Endothelial cell of umbilical vein (primary cell): ENCODE results near the gene BEX3. TPM values are rescaled to one million over a fixed set of nuclear protein-coding genes. Genes with fewer than 3 reads are reported as not detected.

Source experiments
- Bru-seq: library from RNA; stranded (reverse); fragments of 400-500 nt; gene quantifications from one replicate; lab custom pipeline; 2021; lab: Mats Ljungman, UMichigan
- BruChase-seq, 2 experiments: library from RNA; stranded (reverse); fragments of 400-500 nt; gene quantifications; one replicate each; lab custom pipeline; 2021; lab: Mats Ljungman, UMichigan
- BruUV-seq: library from RNA; stranded (reverse); fragments of 400-500 nt; replicated peaks from 2 replicates; lab custom pipeline; 2021; lab: Mats Ljungman, UMichigan
- CTCF ChIA-PET: fragments of 300-600, 350-600 bp; sonication (Branson Sonifier 250); formaldehyde crosslinking; loops from one replicate; lab custom pipeline; 2021; ENCODE audit warnings: antibody characterized with exemption, inconsistent platforms; lab: Charles Lee
- POLR2A ChIA-PET: fragments of 300-600, 350-600 bp; sonication (Branson Sonifier 250); formaldehyde crosslinking; loops from one replicate; lab custom pipeline; 2021; ENCODE audit warnings: antibody characterized with exemption, inconsistent platforms; lab: Charles Lee
- DNase-seq: peaks from one replicate; pipeline ENCODE4 v3.0.0-alpha.2; 2011; ENCODE audit warnings: low read depth, low spot score
- FAIRE-seq: peaks from 2 replicates; lab custom pipeline; 2011; peaks lifted over from hg19 to GRCh38; lab: Jason Lieb, UNC
- H2AFZ ChIP-seq: 2 replicates; pipeline ENCODE4 v1.6.0; 2012; ENCODE audit warnings: low read depth, low read length, control low read depth, inconsistent platforms
- H3K27ac ChIP-seq: 2 replicates; pipeline ENCODE4 v1.5.1; 2011; ENCODE audit warnings: low read depth, mild to moderate bottlenecking, control low read depth, low read length, moderate library complexity; ENCODE audit not compliant: insufficient read depth
- H3K27me3 ChIP-seq, 2 experiments: 2 replicates each; pipeline versions ENCODE4 v1.6.0 to v1.6.1; 2011; ENCODE audit warnings: low read length in 2 of 2, mixed read lengths in 1 of 2; ENCODE audit not compliant: control insufficient read depth in 2 of 2, insufficient read depth in 2 of 2
- H3K36me3 ChIP-seq, 2 experiments: 2 replicates in 1 of 2; 3 replicates in 1 of 2; pipeline ENCODE4 v1.5.1; 2011; ENCODE audit warnings: low read length in 2 of 2, mild to moderate bottlenecking in 1 of 2, moderate library complexity in 1 of 2; ENCODE audit not compliant: control insufficient read depth in 2 of 2, insufficient read depth in 2 of 2; ENCODE audit errors: extremely low read depth in 1 of 2
- H3K4me1 ChIP-seq: 3 replicates; pipeline ENCODE4 v1.5.1; 2011; ENCODE audit warnings: mild to moderate bottlenecking, low read length; ENCODE audit not compliant: control insufficient read depth, insufficient read depth; ENCODE audit errors: extremely low read depth
- H3K4me2 ChIP-seq: 2 replicates; pipeline ENCODE4 v1.6.1; 2011; ENCODE audit warnings: low read length, control low read depth, mixed read lengths; ENCODE audit not compliant: insufficient read depth
- H3K4me3 ChIP-seq, 3 experiments: fragments of 200-600 bp in 1 of 3; sonication (generic), shearing (Covaris generic) in 1 of 3; replicated peaks in 1 of 3; 2 replicates each; pipeline ENCODE4 v1.5.1; 2011 to 2016; ENCODE audit warnings: control low read depth in 3 of 3, low read length in 3 of 3, mild to moderate bottlenecking in 2 of 3, inconsistent platforms in 1 of 3, low read depth in 1 of 3, moderate library complexity in 1 of 3; ENCODE audit not compliant: insufficient read depth in 1 of 3
- H3K79me2 ChIP-seq: 2 replicates; pipeline ENCODE4 v1.6.0; 2012; ENCODE audit warnings: low read length, inconsistent platforms; ENCODE audit not compliant: control insufficient read depth, insufficient read depth
- H3K9ac ChIP-seq: replicated peaks from 2 replicates; pipeline ENCODE3; 2011; ENCODE audit warnings: low read length, control low read depth; ENCODE audit not compliant: insufficient read depth; ENCODE audit errors: extremely low read depth
- H3K9me1 ChIP-seq: replicated peaks from 3 replicates; pipeline ENCODE4 v1.6.0; 2011; ENCODE audit warnings: mild to moderate bottlenecking, low read length; ENCODE audit not compliant: control insufficient read depth, insufficient read depth; ENCODE audit errors: extremely low read depth
- H3K9me3 ChIP-seq: replicated peaks from 2 replicates; pipeline ENCODE4 v1.5.1; 2012; ENCODE audit warnings: low read length, inconsistent platforms; ENCODE audit not compliant: control insufficient read depth, insufficient read depth
- H4K20me1 ChIP-seq: replicated peaks from 2 replicates; pipeline ENCODE3; 2011; ENCODE audit warnings: mild to moderate bottlenecking, low read length; ENCODE audit not compliant: control insufficient read depth, insufficient read depth; ENCODE audit errors: extremely low read depth
- EZH2 ChIP-seq: IDR thresholded peaks from 2 replicates; pipeline ENCODE4 v1.6.1; 2012; ENCODE audit warnings: borderline replicate concordance, low read depth, mild to moderate bottlenecking, moderate library complexity, low read length, inconsistent platforms; ENCODE audit not compliant: severe bottlenecking
- FOS ChIP-seq: IDR thresholded peaks from 2 replicates; pipeline ENCODE4 v1.6.1; 2011; ENCODE audit warnings: mild to moderate bottlenecking, low read length, moderate library complexity, borderline replicate concordance; ENCODE audit not compliant: insufficient read depth
- POLR2A ChIP-seq: IDR thresholded peaks from 2 replicates; pipeline ENCODE4 v1.6.1; 2012; ENCODE audit warnings: low read depth, mild to moderate bottlenecking, control low read depth, low read length
- POLR2AphosphoS5 ChIP-seq: IDR thresholded peaks from 2 replicates; pipeline ENCODE4 v1.6.1; 2012; ENCODE audit warnings: low read depth, mild to moderate bottlenecking, control low read depth, low read length, moderate library complexity; ENCODE audit not compliant: insufficient read depth
- dilution Hi-C: fragments of 300-500 bp; cut with MboI; formaldehyde crosslinking; loops from one replicate; pipeline ENCODE4 v1.15.0; 2019; ENCODE audit warnings: low sequenced_read_pairs; ENCODE audit not compliant: extremely low pct_ligation_motif_present
- intact Hi-C: fragments of 100-400 bp; cut with micrococcal nuclease; formaldehyde crosslinking; loops from one replicate; pipeline ENCODE4 v1.10.0; 2022
- long read RNA-seq: library from polyadenylated mRNA; stranded (forward); transcript quantifications from one replicate; pipeline ENCODE4 v2.0.0, GENCODE V29; 2021
- polyA minus RNA-seq, 3 experiments: library from RNA; depleted of rRNA, polyadenylated mRNA; stranded (reverse); fragments of >200 nt; gene quantifications; 1 replicate in 1 of 3; 2 replicates in 2 of 3; pipeline ENCODE4 v1.2.3, GENCODE V29; 2011
- polyA plus RNA-seq, 4 experiments: library from polyadenylated mRNA; depleted of rRNA in 3 of 4; stranded (reverse) in 3 of 4; unstranded in 1 of 4; fragments of >200 nt; gene quantifications; 2 replicates each; pipeline versions ENCODE4 v1.2.1 to v1.2.3, GENCODE V29; 2011 to 2012; ENCODE audit warnings: missing spikeins in 1 of 4
- total RNA-seq: library from RNA; stranded (reverse); gene quantifications from 2 replicates; pipeline ENCODE4 v1.2.3, GENCODE V29; 2021
- TF ChIP-seq, protein P1 (sequence below): IDR thresholded peaks from 2 replicates; pipeline ENCODE4 v1.6.1; 2011; ENCODE audit not compliant: insufficient read depth, insufficient read length
- TF ChIP-seq, protein P2 (sequence below), 2 donors: IDR thresholded peaks; 1 replicate in 1 of 2; 2 replicates in 1 of 2; pipeline ENCODE4 v1.5.1; 2011; ENCODE audit warnings: low read length in 2 of 2, mild to moderate bottlenecking in 2 of 2, moderate library complexity in 2 of 2, control low read depth in 1 of 2, inconsistent platforms in 1 of 2, low read depth in 1 of 2; ENCODE audit not compliant: insufficient read depth in 1 of 2; ENCODE audit errors: extremely low read depth in 1 of 2

BEX3 gene
- 227 and 233 TPM in 2 replicates for total RNA-seq
- polyA plus RNA-seq, result 235 and 332 TPM in 2 replicates
- 334 and 366 TPM in 2 replicates for polyA plus RNA-seq (2011; cell fraction: cytosol; rRNA removed)
- 160 and 210 TPM in 2 replicates for polyA plus RNA-seq (2011; cell fraction: nucleus; rRNA removed)
- 392 and 441 TPM in 2 replicates for polyA plus RNA-seq (2012)
- 115 and 146 TPM in 2 replicates for polyA minus RNA-seq
- polyA minus RNA-seq (2011; cell fraction: cytosol; rRNA and poly(A)+ RNA removed), result 10.8 TPM
- polyA minus RNA-seq (2011; cell fraction: nucleus; rRNA and poly(A)+ RNA removed), result 24.7 and 35.3 TPM in 2 replicates
- percentile 91 among the genes with signal in this experiment for Bru-seq, nascent RNA
- BruChase-seq, experiment 1, labeled RNA remaining after a 6-hour chase, result percentile 99 among the genes with signal in this experiment
- BruChase-seq, experiment 2, labeled RNA remaining after a 2-hour chase, result percentile 96 among the genes with signal in this experiment
- long read RNA-seq, transcript BEX3-201 (3 exons, 921 nt), result major isoform, 646 of 917 reads
- long read RNA-seq, transcript BEX3-204 (3 exons, 913 nt), result minor isoform, 186 of 917 reads
- long read RNA-seq, transcript BEX3-203 (2 exons, 805 nt), result minor isoform, 8 of 917 reads
- long read RNA-seq, transcript BEX3-202 (2 exons, 753 nt), result minor isoform, 10 of 917 reads
- long read RNA-seq, partial matches to known transcripts, result 49 of 917 reads
- long read RNA-seq, other reads (novel, unspliced or antisense), result 18 of 917 reads

- FAIRE-seq (no peak), DNase-seq (peak; percentile 55)
- ChIA-PET CTCF (interaction anchor here (0.9 to 2.5 kb wide), 5 partner anchors 20 to 89 kb away, joined by 3 to 26 read pairs (median 3); partner anchors contain the start of gene TCEAL9), POLR2A (interaction anchor here (1.0 kb wide), 1 partner anchor 20 kb away, joined by 7 read pairs; the partner anchor contains the start of gene TCEAL9)
- no peaks in the 10 kb centered on the region for H3K9me1 ChIP-seq
- peak within 1 kb of the TSS; percentile 94 for H3K9ac ChIP-seq
- BruUV-seq, result TSS peak; percentile 22
- H3K36me3 ChIP-seq, result no peaks in the 10 kb centered on the region
- H3K79me2 ChIP-seq, result peaks cover 8% of the 10 kb centered on the region
- H3K27ac ChIP-seq, result peak within 1 kb of the TSS; percentile 89
- H3K4me3 ChIP-seq, result peak within 1 kb of the TSS; percentile 74 to 91 (median 91)
- dilution Hi-C loops (no loop called here), intact Hi-C loops (loop anchor here (1.0 to 2.0 kb wide), 2 partner anchors 33 to 76 kb away; no protein-coding TSS in a partner anchor)
- TF ChIP-seq EZH2 (no peak), POLR2AphosphoS5 (peak; percentile 64), POLR2A (peak; percentile 65), FOS (no peak)
- TF ChIP-seq, protein P1, sequence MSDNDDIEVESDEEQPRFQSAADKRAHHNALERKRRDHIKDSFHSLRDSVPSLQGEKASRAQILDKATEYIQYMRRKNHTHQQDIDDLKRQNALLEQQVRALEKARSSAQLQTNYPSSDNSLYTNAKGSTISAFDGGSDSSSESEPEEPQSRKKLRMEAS, result peak; percentile 73
- TF ChIP-seq, protein P2, sequence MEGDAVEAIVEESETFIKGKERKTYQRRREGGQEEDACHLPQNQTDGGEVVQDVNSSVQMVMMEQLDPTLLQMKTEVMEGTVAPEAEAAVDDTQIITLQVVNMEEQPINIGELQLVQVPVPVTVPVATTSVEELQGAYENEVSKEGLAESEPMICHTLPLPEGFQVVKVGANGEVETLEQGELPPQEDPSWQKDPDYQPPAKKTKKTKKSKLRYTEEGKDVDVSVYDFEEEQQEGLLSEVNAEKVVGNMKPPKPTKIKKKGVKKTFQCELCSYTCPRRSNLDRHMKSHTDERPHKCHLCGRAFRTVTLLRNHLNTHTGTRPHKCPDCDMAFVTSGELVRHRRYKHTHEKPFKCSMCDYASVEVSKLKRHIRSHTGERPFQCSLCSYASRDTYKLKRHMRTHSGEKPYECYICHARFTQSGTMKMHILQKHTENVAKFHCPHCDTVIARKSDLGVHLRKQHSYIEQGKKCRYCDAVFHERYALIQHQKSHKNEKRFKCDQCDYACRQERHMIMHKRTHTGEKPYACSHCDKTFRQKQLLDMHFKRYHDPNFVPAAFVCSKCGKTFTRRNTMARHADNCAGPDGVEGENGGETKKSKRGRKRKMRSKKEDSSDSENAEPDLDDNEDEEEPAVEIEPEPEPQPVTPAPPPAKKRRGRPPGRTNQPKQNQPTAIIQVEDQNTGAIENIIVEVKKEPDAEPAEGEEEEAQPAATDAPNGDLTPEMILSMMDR (IDR thresholded peaks at IDR 0.05; ENCODE audit: extremely low read depth in 1 of 2, insufficient read depth in 1 of 2, low read depth in 1 of 2, low read length in 2 of 2), result no peak
- no peaks in the 10 kb centered on the region for H4K20me1 ChIP-seq
- H3K4me1 ChIP-seq, result peaks cover 6% of the 10 kb centered on the region
- no peaks in the 10 kb centered on the region for H3K9me3 ChIP-seq
- peak within 1 kb of the TSS; percentile 91 for H3K4me2 ChIP-seq
- H3K27me3 ChIP-seq, result no peaks in the 10 kb centered on the region
- peak within 1 kb of the TSS; percentile 96 for H2AFZ ChIP-seq
Observed at GRCh38 chrX:103376118-103376978, at the start of gene BEX3. Gene BEX3 (plus strand): TSS chrX:103376538. CDS start chrX:103377522, 984 bp downstream.
